Measurements from ENCODE around the gene ROS1.
"Not testable (repeated sequence)": the region's sequence is repeated elsewhere in the genome, so short reads cannot be mapped to it uniquely, and the experiment has no call there.

Gene ROS1

DNA sequence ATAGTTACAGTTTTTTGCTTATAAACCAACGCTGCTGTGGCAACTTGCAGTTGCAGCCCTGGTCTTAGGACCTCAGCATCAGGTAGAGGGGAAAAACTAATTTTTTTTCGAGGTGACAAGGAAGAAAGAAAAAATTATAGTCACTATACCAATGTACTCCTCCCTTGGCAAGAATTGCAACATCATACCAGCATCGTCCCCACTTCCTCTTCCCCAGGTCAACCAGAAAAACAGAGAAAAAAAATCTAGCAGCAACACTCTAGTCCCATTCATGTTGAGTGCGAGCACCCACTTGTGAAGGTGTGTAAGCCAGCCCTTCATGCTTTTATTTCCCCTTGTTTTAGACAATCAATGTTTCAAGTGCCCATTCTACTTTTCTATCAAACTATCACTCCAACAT is 43.6 kb upstream of the ROS1 start:
- Histone ChIP-seq H3K27me3 (ENCODE audit: low read depth, low read length) (no peaks in the 10 kb centered on the region), H4K20me1 (ENCODE audit: insufficient read depth, low read length) (no peaks in the 10 kb centered on the region), H3K9ac (ENCODE audit: low read length) (no peak overlapping the region), H3K79me2 (ENCODE audit: low read length) (no peaks in the 10 kb centered on the region), H2AFZ (ENCODE audit: low read depth, low read length) (peak overlapping the region; percentile 65; the same call in 1 of the 2 replicates), H3K4me2 (ENCODE audit: low read length) (peak overlapping the region; percentile 28), H3K4me1 (ENCODE audit: low read length) (peaks cover 7% of the 10 kb centered on the region), H3K27ac (ENCODE audit: low read length) (no peak overlapping the region), H3K4me3 (ENCODE audit: low read length) (no peak overlapping the region), H3K9me3 (ENCODE audit: insufficient read depth, low read length) (no peaks in the 10 kb centered on the region), H3K36me3 (replicated peaks; ENCODE audit: low read depth, low read length) (no peaks in the 10 kb centered on the region)
- TF ChIP-seq EZH2phosphoT487 (IDR thresholded peaks at IDR 0.05; ENCODE audit: low read depth) = no peak
- TF ChIP-seq, protein P1, sequence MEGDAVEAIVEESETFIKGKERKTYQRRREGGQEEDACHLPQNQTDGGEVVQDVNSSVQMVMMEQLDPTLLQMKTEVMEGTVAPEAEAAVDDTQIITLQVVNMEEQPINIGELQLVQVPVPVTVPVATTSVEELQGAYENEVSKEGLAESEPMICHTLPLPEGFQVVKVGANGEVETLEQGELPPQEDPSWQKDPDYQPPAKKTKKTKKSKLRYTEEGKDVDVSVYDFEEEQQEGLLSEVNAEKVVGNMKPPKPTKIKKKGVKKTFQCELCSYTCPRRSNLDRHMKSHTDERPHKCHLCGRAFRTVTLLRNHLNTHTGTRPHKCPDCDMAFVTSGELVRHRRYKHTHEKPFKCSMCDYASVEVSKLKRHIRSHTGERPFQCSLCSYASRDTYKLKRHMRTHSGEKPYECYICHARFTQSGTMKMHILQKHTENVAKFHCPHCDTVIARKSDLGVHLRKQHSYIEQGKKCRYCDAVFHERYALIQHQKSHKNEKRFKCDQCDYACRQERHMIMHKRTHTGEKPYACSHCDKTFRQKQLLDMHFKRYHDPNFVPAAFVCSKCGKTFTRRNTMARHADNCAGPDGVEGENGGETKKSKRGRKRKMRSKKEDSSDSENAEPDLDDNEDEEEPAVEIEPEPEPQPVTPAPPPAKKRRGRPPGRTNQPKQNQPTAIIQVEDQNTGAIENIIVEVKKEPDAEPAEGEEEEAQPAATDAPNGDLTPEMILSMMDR (IDR thresholded peaks at IDR 0.05; ENCODE audit: low read depth, low read length) = no peak

DNA sequence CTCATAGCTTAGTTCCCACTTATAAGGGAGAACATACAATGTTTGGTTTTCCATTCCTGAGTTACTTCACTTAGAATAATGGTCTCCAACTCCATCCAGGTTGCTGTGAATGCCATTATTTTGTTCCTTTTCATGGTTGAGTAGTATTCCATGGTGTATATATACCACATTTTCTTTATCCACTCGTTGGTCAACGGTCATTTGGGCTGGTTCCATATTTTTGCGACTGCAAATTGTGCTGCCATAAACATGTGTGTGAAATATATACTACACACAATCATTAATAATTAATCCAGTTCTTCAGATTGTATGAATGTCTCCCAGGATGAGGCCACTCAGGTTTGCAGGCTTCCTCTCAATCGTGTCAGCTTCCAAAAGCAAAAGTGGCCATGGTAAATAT is 42.8 kb upstream of the ROS1 start:
- H3K36me3 ChIP-seq (replicated peaks; ENCODE audit: low read depth, low read length); H3K4me3 ChIP-seq (ENCODE audit: low read length); H3K4me1 ChIP-seq (ENCODE audit: low read length); H3K9me3 ChIP-seq (ENCODE audit: insufficient read depth, low read length); H3K27me3 ChIP-seq (ENCODE audit: low read depth, low read length); H3K9ac ChIP-seq (ENCODE audit: low read length); H2AFZ ChIP-seq (ENCODE audit: low read depth, low read length); H3K79me2 ChIP-seq (ENCODE audit: low read length); H4K20me1 ChIP-seq (ENCODE audit: insufficient read depth, low read length); H3K4me2 ChIP-seq (ENCODE audit: low read length); H3K27ac ChIP-seq (ENCODE audit: low read length): not testable (repeated sequence)

- no peak overlapping the region for H3K4me3 ChIP-seq (ENCODE audit: low read length)
- H3K36me3 ChIP-seq (replicated peaks; ENCODE audit: low read depth, low read length) = no peaks in the 10 kb centered on the region
- no peaks in the 10 kb centered on the region for H3K79me2 ChIP-seq (ENCODE audit: low read length)
- TF ChIP-seq, protein P1 (IDR thresholded peaks at IDR 0.05; ENCODE audit: low read depth, low read length) = no peak
- no peak for TF ChIP-seq EZH2phosphoT487 (IDR thresholded peaks at IDR 0.05; ENCODE audit: low read depth)
- H2AFZ ChIP-seq (ENCODE audit: low read depth, low read length) = no peak overlapping the region
- no peaks in the 10 kb centered on the region for H3K27me3 ChIP-seq (ENCODE audit: low read depth, low read length)
- no peaks in the 10 kb centered on the region for H4K20me1 ChIP-seq (ENCODE audit: insufficient read depth, low read length)
- no peak overlapping the region for H3K27ac ChIP-seq (ENCODE audit: low read length)
- no peak overlapping the region for H3K9ac ChIP-seq (ENCODE audit: low read length)
- peaks cover 10% of the 10 kb centered on the region for H3K4me1 ChIP-seq (ENCODE audit: low read length)
- H3K4me2 ChIP-seq (ENCODE audit: low read length) = no peak overlapping the region
- H3K9me3 ChIP-seq (ENCODE audit: insufficient read depth, low read length) = no peaks in the 10 kb centered on the region
Observed at GRCh38 chr6:117467876-117468275, 42.1 kb upstream of the ROS1 start.

DNA sequence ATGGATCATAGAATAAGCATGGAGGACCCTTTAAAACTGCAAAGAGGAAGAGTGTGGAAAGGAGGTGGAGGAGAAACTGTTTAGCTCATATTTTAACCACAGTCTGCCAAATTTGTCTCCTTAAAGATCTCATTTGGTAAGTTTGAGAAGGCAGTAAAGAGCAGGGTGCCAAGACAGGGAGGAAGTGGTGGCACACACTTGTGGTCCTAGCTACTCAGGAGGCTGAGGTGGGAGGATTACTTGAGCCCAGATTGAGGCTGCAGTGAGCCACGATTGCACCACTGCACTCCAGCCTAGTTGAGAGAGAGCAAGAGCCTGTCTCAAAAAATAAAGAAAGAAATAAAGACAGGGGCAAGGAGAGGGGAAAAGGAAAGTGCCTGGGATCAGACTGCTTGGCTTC is 39.9 kb upstream of the ROS1 start:
- H3K4me1 ChIP-seq (ENCODE audit: low read length) = peaks cover 10% of the 10 kb centered on the region
- H3K27ac ChIP-seq (ENCODE audit: low read length) = no peak overlapping the region
- H3K79me2 ChIP-seq (ENCODE audit: low read length) = no peaks in the 10 kb centered on the region
- H3K4me2 ChIP-seq (ENCODE audit: low read length) = no peak overlapping the region
- H4K20me1 ChIP-seq (ENCODE audit: insufficient read depth, low read length) = no peaks in the 10 kb centered on the region
- H3K36me3 ChIP-seq (replicated peaks; ENCODE audit: low read depth, low read length) = no peaks in the 10 kb centered on the region
- H2AFZ ChIP-seq (ENCODE audit: low read depth, low read length) = no peak overlapping the region
- no peak overlapping the region for H3K9ac ChIP-seq (ENCODE audit: low read length)
- no peak for TF ChIP-seq EZH2phosphoT487 (IDR thresholded peaks at IDR 0.05; ENCODE audit: low read depth)
- TF ChIP-seq, protein P1 (IDR thresholded peaks at IDR 0.05; ENCODE audit: low read depth, low read length) = no peak
- H3K27me3 ChIP-seq (ENCODE audit: low read depth, low read length) = no peaks in the 10 kb centered on the region
- no peak overlapping the region for H3K4me3 ChIP-seq (ENCODE audit: low read length)
- H3K9me3 ChIP-seq (ENCODE audit: insufficient read depth, low read length) = no peaks in the 10 kb centered on the region

DNA sequence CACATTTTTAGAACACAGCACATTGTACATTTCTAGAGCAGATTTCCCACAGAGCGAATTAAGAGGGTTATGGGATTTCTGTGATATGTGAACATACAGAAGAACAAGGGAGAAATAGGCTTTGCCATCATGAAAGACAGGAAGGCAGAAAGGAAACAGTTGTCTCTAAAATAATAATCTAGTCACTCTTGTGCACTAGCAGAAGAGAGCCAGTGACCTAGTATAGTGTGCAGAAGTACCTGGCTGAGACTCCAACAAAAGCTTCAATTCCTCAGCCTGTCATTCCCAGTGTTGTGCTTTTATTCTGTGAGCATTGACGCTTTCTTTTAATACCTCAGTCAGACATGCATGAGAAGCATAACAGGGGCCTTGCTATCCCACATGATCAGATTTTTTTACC is 39.0 kb upstream of the ROS1 start:
- Histone ChIP-seq H3K9ac (ENCODE audit: low read length) (no peak overlapping the region), H3K4me2 (ENCODE audit: low read length) (no peak overlapping the region)

More for the DNA sequence above, 39.0 kb upstream of the ROS1 start:
- H3K4me1 ChIP-seq (ENCODE audit: low read length) = peaks cover 10% of the 10 kb centered on the region
- TF ChIP-seq, protein P1 (IDR thresholded peaks at IDR 0.05; ENCODE audit: low read depth, low read length) = no peak
- no peak for TF ChIP-seq EZH2phosphoT487 (IDR thresholded peaks at IDR 0.05; ENCODE audit: low read depth)
- H3K4me3 ChIP-seq (ENCODE audit: low read length) = no peak overlapping the region
- H3K79me2 ChIP-seq (ENCODE audit: low read length) = no peaks in the 10 kb centered on the region
- H3K27me3 ChIP-seq (ENCODE audit: low read depth, low read length) = no peaks in the 10 kb centered on the region
- no peak overlapping the region for H2AFZ ChIP-seq (ENCODE audit: low read depth, low read length)
- H4K20me1 ChIP-seq (ENCODE audit: insufficient read depth, low read length) = no peaks in the 10 kb centered on the region
- H3K9me3 ChIP-seq (ENCODE audit: insufficient read depth, low read length) = no peaks in the 10 kb centered on the region
- no peak overlapping the region for H3K27ac ChIP-seq (ENCODE audit: low read length)
- no peaks in the 10 kb centered on the region for H3K36me3 ChIP-seq (replicated peaks; ENCODE audit: low read depth, low read length)

All from OCI-LY3 (cell line).